ENCODE measurements around the gene MAML3.

DNA sequence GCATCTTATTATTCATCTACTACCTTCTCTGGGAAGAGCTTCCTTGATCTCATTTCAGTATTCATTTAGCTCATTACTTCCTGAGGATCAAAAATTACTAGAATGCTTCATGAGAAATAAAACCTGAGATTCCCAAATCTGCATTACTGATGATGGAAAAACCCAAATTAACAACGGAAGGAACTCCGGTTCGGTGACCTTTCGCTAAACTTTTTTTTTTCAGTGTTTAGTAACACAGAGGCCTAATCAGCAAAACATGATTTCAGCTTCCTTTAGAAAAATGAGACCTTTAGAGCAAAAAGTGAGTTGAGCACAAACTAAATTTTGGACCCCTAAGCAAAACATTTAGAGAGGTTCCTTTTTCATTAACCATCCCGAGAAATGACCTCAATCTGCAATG, 229.2 kb downstream of the MAML3 start:
- TF ChIP-seq EZH2 (IDR thresholded peaks at IDR 0.05; ENCODE audit: low read length), result no peak
- TF ChIP-seq, protein P1, sequence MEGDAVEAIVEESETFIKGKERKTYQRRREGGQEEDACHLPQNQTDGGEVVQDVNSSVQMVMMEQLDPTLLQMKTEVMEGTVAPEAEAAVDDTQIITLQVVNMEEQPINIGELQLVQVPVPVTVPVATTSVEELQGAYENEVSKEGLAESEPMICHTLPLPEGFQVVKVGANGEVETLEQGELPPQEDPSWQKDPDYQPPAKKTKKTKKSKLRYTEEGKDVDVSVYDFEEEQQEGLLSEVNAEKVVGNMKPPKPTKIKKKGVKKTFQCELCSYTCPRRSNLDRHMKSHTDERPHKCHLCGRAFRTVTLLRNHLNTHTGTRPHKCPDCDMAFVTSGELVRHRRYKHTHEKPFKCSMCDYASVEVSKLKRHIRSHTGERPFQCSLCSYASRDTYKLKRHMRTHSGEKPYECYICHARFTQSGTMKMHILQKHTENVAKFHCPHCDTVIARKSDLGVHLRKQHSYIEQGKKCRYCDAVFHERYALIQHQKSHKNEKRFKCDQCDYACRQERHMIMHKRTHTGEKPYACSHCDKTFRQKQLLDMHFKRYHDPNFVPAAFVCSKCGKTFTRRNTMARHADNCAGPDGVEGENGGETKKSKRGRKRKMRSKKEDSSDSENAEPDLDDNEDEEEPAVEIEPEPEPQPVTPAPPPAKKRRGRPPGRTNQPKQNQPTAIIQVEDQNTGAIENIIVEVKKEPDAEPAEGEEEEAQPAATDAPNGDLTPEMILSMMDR (optimal IDR thresholded peaks at IDR 0.05 in 1 of 3, IDR thresholded peaks at IDR 0.05 in 1 of 3, conservative IDR thresholded peaks at IDR 0.05 in 1 of 3; ENCODE audit: extremely low read depth in 1 of 3, insufficient read depth in 2 of 3, low read length in 3 of 3), result no peak
